Measurements from ENCODE around the gene NOG. TPM values are rescaled to one million over a fixed set of nuclear protein-coding genes. Genes with fewer than 3 reads are reported as not detected.

The NOG gene
- total RNA-seq, 1 experiment from 2014 or later, result 0.32 TPM

GRCh38 chr17:56608944-56609343 lies 15.4 kb downstream of the NOG start:
- intact Hi-C loops (cut with micrococcal nuclease; ENCODE audit: unreplicated experiment), result no loop called here
- POLR2A ChIA-PET, result no interaction called here
- H3K9me3 Mint-ChIP-seq (ENCODE audit: unreplicated experiment), result peaks cover 9% of the 10 kb centered on the region
- H3K36me3 ChIP-seq (ENCODE audit: control insufficient read depth, insufficient read depth, low read length), result no peaks in the 10 kb centered on the region
- BruUV-seq (replicated peaks), result no TSS peak
- no peak for DNase-seq
- peaks cover 22% of the 10 kb centered on the region for H3K4me1 ChIP-seq
- H3K27me3 Mint-ChIP-seq (ENCODE audit: insufficient read depth, unreplicated experiment), result peaks cover 5% of the 10 kb centered on the region
- no peak for TF ChIP-seq CTCF (IDR thresholded peaks at IDR 0.05; ENCODE audit: insufficient read depth in 1 of 2, low read depth in 1 of 2, low read length in 1 of 2, severe bottlenecking in 1 of 2, unreplicated experiment in 1 of 2)
- no peaks in the 10 kb centered on the region for H3K27me3 ChIP-seq (replicated peaks; ENCODE audit: control insufficient read depth, insufficient read depth, low read length)
- H3K36me3 Mint-ChIP-seq (ENCODE audit: insufficient read depth, unreplicated experiment), result no peaks in the 10 kb centered on the region
- H3K4me3 Mint-ChIP-seq (ENCODE audit: unreplicated experiment), result no peak overlapping the region
- H3K27ac Mint-ChIP-seq (ENCODE audit: unreplicated experiment), result no peak overlapping the region
- no peaks in the 10 kb centered on the region for H3K9me3 ChIP-seq
- H3K4me3 ChIP-seq (ENCODE audit: low read depth, low read length), result no peak overlapping the region
- CTCF ChIA-PET, result interaction anchor here (0.5 kb wide), 1 partner anchor 13 kb away, joined by 3 read pairs; no protein-coding TSS in a partner anchor
- H3K4me1 Mint-ChIP-seq (ENCODE audit: low read depth, unreplicated experiment), result peaks cover 15% of the 10 kb centered on the region

- H3K4me1 ChIP-seq, result peaks cover 10% of the 10 kb centered on the region; the same call in 1 of the 2 replicates
- TF ChIP-seq CTCF (IDR thresholded peaks at IDR 0.05; ENCODE audit: insufficient read depth in 1 of 2, low read depth in 1 of 2, low read length in 1 of 2, severe bottlenecking in 1 of 2, unreplicated experiment in 1 of 2), result no peak
- no peak for DNase-seq
- Mint-ChIP-seq H3K4me3 (ENCODE audit: unreplicated experiment) (no peak overlapping the region), H3K27ac (ENCODE audit: unreplicated experiment) (no peak overlapping the region), H3K27me3 (ENCODE audit: insufficient read depth, unreplicated experiment) (peaks cover 8% of the 10 kb centered on the region), H3K9me3 (ENCODE audit: unreplicated experiment) (peaks cover 9% of the 10 kb centered on the region), H3K36me3 (ENCODE audit: insufficient read depth, unreplicated experiment) (no peaks in the 10 kb centered on the region), H3K4me1 (ENCODE audit: low read depth, unreplicated experiment) (peaks cover 8% of the 10 kb centered on the region)
- H3K4me3 ChIP-seq (ENCODE audit: low read depth, low read length), result no peak overlapping the region
- POLR2A ChIA-PET, result no interaction called here
- no peaks in the 10 kb centered on the region for H3K27me3 ChIP-seq (replicated peaks; ENCODE audit: control insufficient read depth, insufficient read depth, low read length)
- intact Hi-C loops (cut with micrococcal nuclease; ENCODE audit: unreplicated experiment), result no loop called here
- no TSS peak for BruUV-seq (replicated peaks)
- H3K36me3 ChIP-seq (ENCODE audit: control insufficient read depth, insufficient read depth, low read length), result no peaks in the 10 kb centered on the region
- no peaks in the 10 kb centered on the region for H3K9me3 ChIP-seq
- CTCF ChIA-PET, result no interaction called here
Observed at GRCh38 chr17:56610321-56610720, 16.8 kb downstream of the NOG start.

GRCh38 chr17:56613131-56613530 lies 19.6 kb downstream of the NOG start:
- H3K4me3 ChIP-seq (ENCODE audit: low read depth, low read length), result no peak overlapping the region
- no peaks in the 10 kb centered on the region for H3K36me3 ChIP-seq (ENCODE audit: control insufficient read depth, insufficient read depth, low read length)
- Mint-ChIP-seq H3K9me3 (ENCODE audit: unreplicated experiment) (no peaks in the 10 kb centered on the region), H3K36me3 (ENCODE audit: insufficient read depth, unreplicated experiment) (no peaks in the 10 kb centered on the region), H3K27me3 (ENCODE audit: insufficient read depth, unreplicated experiment) (peaks cover 14% of the 10 kb centered on the region), H3K27ac (ENCODE audit: unreplicated experiment) (no peak overlapping the region), H3K4me1 (ENCODE audit: low read depth, unreplicated experiment) (no peaks in the 10 kb centered on the region), H3K4me3 (ENCODE audit: unreplicated experiment) (no peak overlapping the region)
- H3K9me3 ChIP-seq, result no peaks in the 10 kb centered on the region
- no peaks in the 10 kb centered on the region for H3K27me3 ChIP-seq (replicated peaks; ENCODE audit: control insufficient read depth, insufficient read depth, low read length)
- H3K4me1 ChIP-seq, result no peaks in the 10 kb centered on the region
- intact Hi-C loops (cut with micrococcal nuclease; ENCODE audit: unreplicated experiment), result no loop called here
- TF ChIP-seq CTCF (IDR thresholded peaks at IDR 0.05; ENCODE audit: insufficient read depth in 1 of 2, low read depth in 1 of 2, low read length in 1 of 2, severe bottlenecking in 1 of 2, unreplicated experiment in 1 of 2), result no peak
- DNase-seq, result no peak
- ChIA-PET POLR2A (no interaction called here), CTCF (no interaction called here)
- no TSS peak for BruUV-seq (replicated peaks)
